H9 (cell line): ENCODE data around the gene SLC17A5. TPM values are rescaled to one million over a fixed set of nuclear protein-coding genes. Genes with fewer than 3 reads are reported as not detected.

ENCODE experiments used
- DNase-seq: peaks from one replicate; pipeline ENCODE4 v3.0.0-alpha.2; 2017
- H2AFZ ChIP-seq: one replicate; pipeline ENCODE4 v1.6.1; 2013; ENCODE audit warnings: mild to moderate bottlenecking, low read length, control low read depth, moderate library complexity
- H2AK5ac ChIP-seq: 2 replicates; pipeline ENCODE4 v1.6.1; 2013; ENCODE audit warnings: low read length, control low read depth, mixed read lengths; ENCODE audit not compliant: insufficient read length
- H2BK120ac ChIP-seq: one replicate; pipeline ENCODE4 v1.6.1; 2013; ENCODE audit warnings: low read depth, mild to moderate bottlenecking, low read length, control low read depth, inconsistent platforms; ENCODE audit not compliant: poor library complexity, severe bottlenecking
- H2BK12ac ChIP-seq: 2 replicates; pipeline ENCODE4 v1.6.1; 2013; ENCODE audit warnings: low read length, control low read depth, mixed read lengths, low read depth; ENCODE audit not compliant: insufficient read length
- H2BK15ac ChIP-seq: 2 replicates; pipeline ENCODE4 v1.6.1; 2013; ENCODE audit warnings: low read depth, low read length, control low read depth
- H2BK20ac ChIP-seq: one replicate; pipeline ENCODE4 v1.6.1; 2013; ENCODE audit warnings: low read depth, mild to moderate bottlenecking, low read length, control low read depth, inconsistent platforms; ENCODE audit not compliant: poor library complexity, severe bottlenecking
- H2BK5ac ChIP-seq: 2 replicates; pipeline ENCODE4 v1.6.1; 2013; ENCODE audit warnings: low read length, control low read depth, mixed read lengths; ENCODE audit not compliant: insufficient read length
- H3K14ac ChIP-seq: 2 replicates; pipeline ENCODE4 v1.6.1; 2013; ENCODE audit warnings: low read length, control low read depth; ENCODE audit not compliant: insufficient read depth
- H3K18ac ChIP-seq: 2 replicates; pipeline ENCODE4 v1.6.1; 2013; ENCODE audit warnings: low read depth, mild to moderate bottlenecking, mixed read lengths, low read length, control low read depth; ENCODE audit not compliant: insufficient read length
- H3K23ac ChIP-seq: 2 replicates; pipeline ENCODE4 v1.6.1; 2013; ENCODE audit warnings: low read length, control low read depth, mixed read lengths, low read depth; ENCODE audit not compliant: insufficient read length
- H3K23me2 ChIP-seq: 2 replicates; pipeline ENCODE4 v1.6.1; 2013; ENCODE audit warnings: low read depth, mild to moderate bottlenecking, mixed read lengths, low read length, control low read depth; ENCODE audit not compliant: insufficient read length, poor library complexity, severe bottlenecking
- H3K27ac ChIP-seq: 2 replicates; pipeline ENCODE4 v1.5.1; 2013; ENCODE audit warnings: low read length, control low read depth, mixed read lengths, low read depth; ENCODE audit not compliant: insufficient read length
- H3K27me3 ChIP-seq: 2 replicates; pipeline ENCODE4 v1.6.1; 2013; ENCODE audit warnings: low read length, control low read depth, inconsistent platforms; ENCODE audit not compliant: insufficient read depth
- H3K4ac ChIP-seq: 2 replicates; pipeline ENCODE4 v1.6.1; 2013; ENCODE audit warnings: low read depth, mild to moderate bottlenecking, control low read depth, inconsistent platforms, low read length, moderate library complexity
- H3K4me1 ChIP-seq: 2 replicates; pipeline ENCODE4 v1.6.1; 2013; ENCODE audit warnings: low read length, control low read depth, inconsistent platforms; ENCODE audit not compliant: insufficient read depth
- H3K4me2 ChIP-seq: 2 replicates; pipeline ENCODE4 v1.6.1; 2013; ENCODE audit warnings: low read length, control low read depth, mixed read lengths; ENCODE audit not compliant: insufficient read length, insufficient read depth
- H3K56ac ChIP-seq: 2 replicates; pipeline ENCODE4 v1.6.1; 2013; ENCODE audit warnings: low read depth, mild to moderate bottlenecking, mixed read lengths, low read length, control low read depth; ENCODE audit not compliant: insufficient read length
- H3K79me1 ChIP-seq: 2 replicates; pipeline ENCODE4 v1.6.1; 2013; ENCODE audit warnings: low read depth, mild to moderate bottlenecking, moderate library complexity, low read length, control low read depth, inconsistent platforms; ENCODE audit not compliant: insufficient read depth, poor library complexity, severe bottlenecking
- H3K79me2 ChIP-seq: 2 replicates; pipeline ENCODE4 v1.6.1; 2013; ENCODE audit warnings: low read length, control low read depth, inconsistent platforms; ENCODE audit not compliant: insufficient read depth
- H3K9ac ChIP-seq: 2 replicates; pipeline ENCODE4 v1.6.1; 2013; ENCODE audit warnings: low read length, control low read depth, mixed read lengths; ENCODE audit not compliant: insufficient read length; ENCODE audit errors: extremely low read depth
- H3K9me3 ChIP-seq: one replicate; pipeline ENCODE4 v1.6.1; 2013; ENCODE audit warnings: low read depth, low read length, inconsistent platforms; ENCODE audit not compliant: control insufficient read depth
- H3T11ph ChIP-seq: one replicate; pipeline ENCODE4 v1.6.1; 2013; ENCODE audit warnings: mild to moderate bottlenecking, low read length, control low read depth, inconsistent platforms
- H4K20me1 ChIP-seq: one replicate; pipeline ENCODE4 v1.6.1; 2013; ENCODE audit not compliant: control insufficient read depth, insufficient read length, insufficient read depth
- H4K5ac ChIP-seq: 2 replicates; pipeline ENCODE4 v1.6.1; 2013; ENCODE audit warnings: low read depth, mild to moderate bottlenecking, mixed read lengths, low read length, control low read depth; ENCODE audit not compliant: insufficient read length
- H4K8ac ChIP-seq: replicated peaks from 2 replicates; pipeline ENCODE4 v1.6.1; 2013; ENCODE audit warnings: low read length, control low read depth, mixed read lengths, low read depth; ENCODE audit not compliant: insufficient read length
- H4K91ac ChIP-seq: 2 replicates; pipeline ENCODE4 v1.6.1; 2013; ENCODE audit warnings: low read depth, mild to moderate bottlenecking, moderate library complexity, mixed read lengths, low read length, control low read depth; ENCODE audit not compliant: insufficient read length
- H3K27ac Mint-ChIP-seq, 3 experiments: 2 replicates in 2 of 3; 3 replicates in 1 of 3; pipeline ENCODE4 v1.8.0; 2020 to 2021; ENCODE audit warnings: mixed read lengths in 3 of 3, mild to moderate bottlenecking in 1 of 3, moderate library complexity in 1 of 3
- H3K27me3 Mint-ChIP-seq: 2 replicates; pipeline ENCODE4 v1.8.0; 2021; ENCODE audit warnings: low read depth, mild to moderate bottlenecking, moderate library complexity, mixed read lengths
- H3K36me3 Mint-ChIP-seq, 3 experiments: 2 replicates in 2 of 3; 3 replicates in 1 of 3; pipeline ENCODE4 v1.8.0; 2020 to 2021; ENCODE audit warnings: low read depth in 3 of 3, mixed read lengths in 3 of 3; ENCODE audit not compliant: insufficient read depth in 1 of 3
- H3K4me1 Mint-ChIP-seq, 2 experiments: 2 replicates each; pipeline ENCODE4 v1.8.0; 2020; ENCODE audit warnings: mixed read lengths in 2 of 2
- H3K4me3 Mint-ChIP-seq, 2 experiments: 2 replicates in 1 of 2; 3 replicates in 1 of 2; pipeline ENCODE4 v1.8.0; 2020 to 2021; ENCODE audit warnings: mild to moderate bottlenecking in 2 of 2, mixed read lengths in 2 of 2, moderate library complexity in 1 of 2
- H3K9me3 Mint-ChIP-seq, 2 experiments: 2 replicates in 1 of 2; 3 replicates in 1 of 2; pipeline ENCODE4 v1.8.0; 2020; ENCODE audit warnings: mild to moderate bottlenecking in 2 of 2, mixed read lengths in 2 of 2, moderate library complexity in 1 of 2
- WGBS: extraction: QIAGEN DNeasy Blood & Tissue Kit; methylation state at CpG from one replicate; pipeline ENCODE4 v1.1.7; 2013; ENCODE audit warnings: missing lambda C conversion rate, low lambda C conversion rate, mixed read lengths; ENCODE audit not compliant: insufficient read length; ENCODE audit errors: extremely low coverage; 5-methylcytosine and 5-hydroxymethylcytosine counted together
- total RNA-seq: library from RNA; stranded (reverse); gene quantifications from 2 replicates; pipeline ENCODE4 v1.2.1, GENCODE V29; 2021
- TF ChIP-seq, protein P1 (sequence below): fragments of 200-600 bp; sonication (generic); conservative IDR thresholded peaks from 3 replicates; pipeline ENCODE4 v1.8.0; 2021; ENCODE audit warnings: antibody characterized with exemption, mild to moderate bottlenecking

SLC17A5 gene
- total RNA-seq, 1 experiment from 2014 or later = 8.9 TPM

DNA sequence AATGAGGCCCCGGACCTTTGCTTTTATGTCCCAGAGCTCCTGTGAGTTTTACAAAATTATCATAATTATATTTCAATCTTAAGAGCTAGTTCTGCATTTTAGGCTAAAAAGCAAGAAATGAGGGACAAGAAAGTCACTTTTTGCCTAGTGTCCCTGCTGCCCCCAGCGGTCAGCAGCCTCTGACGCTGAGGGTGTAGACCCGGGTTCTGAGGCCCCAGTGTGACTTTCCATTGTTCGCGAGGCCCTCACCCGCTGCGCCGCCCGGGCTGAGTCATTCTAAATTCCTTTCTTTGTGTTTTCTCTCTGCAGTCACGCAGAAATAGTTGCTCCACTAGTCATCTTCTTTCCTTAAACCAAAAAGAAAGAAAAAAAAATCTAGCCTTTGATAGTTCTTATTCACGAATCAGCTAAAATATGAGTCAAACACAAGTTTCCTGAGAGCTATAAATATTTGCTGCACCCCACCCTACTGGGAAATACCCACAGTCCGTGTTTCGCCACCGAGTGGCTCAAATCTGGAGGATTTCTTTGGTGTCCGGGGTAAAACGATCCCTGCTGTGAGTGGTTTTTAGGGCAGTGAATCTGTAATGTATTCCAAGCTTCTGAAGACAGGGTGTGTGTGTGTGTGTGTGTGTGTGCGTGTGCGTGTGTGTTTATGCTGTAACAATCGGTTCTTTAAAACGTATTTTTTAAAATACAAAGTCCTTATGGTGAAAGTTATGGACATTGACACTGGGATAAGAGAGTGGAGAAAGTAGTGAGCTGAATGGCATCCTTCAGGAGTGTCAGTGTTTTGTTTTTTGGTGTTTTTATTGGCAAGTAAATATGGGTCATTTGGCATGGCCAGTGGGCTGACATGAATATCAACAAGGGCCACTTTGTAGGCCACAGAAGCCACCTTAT, 73.3 kb downstream of the SLC17A5 start:
- Histone ChIP-seq H3K18ac (peak overlapping the region; percentile 88), H3T11ph (peak overlapping the region; percentile 96), H2BK5ac (peak overlapping the region; percentile 90), H3K79me2 (no peaks in the 10 kb centered on the region), H3K4ac (no peak overlapping the region; the same call in 1 of the 2 replicates), H3K9me3 (no peaks in the 10 kb centered on the region), H2BK20ac (peak overlapping the region; percentile 94), H2BK120ac (peak overlapping the region; percentile 83), H3K27ac (peak overlapping the region; percentile 98), H3K9ac (peak overlapping the region; percentile 73), H3K4me2 (peak overlapping the region; percentile 35), H4K8ac (no peak overlapping the region), H3K4me1 (peaks cover 11% of the 10 kb centered on the region; the same call in 1 of the 2 replicates), H3K56ac (no peak overlapping the region), H4K20me1 (no peaks in the 10 kb centered on the region), H2BK15ac (no peak overlapping the region), H3K27me3 (no peaks in the 10 kb centered on the region), H3K23me2 (peaks cover 2% of the 10 kb centered on the region), H3K23ac (no peak overlapping the region), H3K79me1 (no peaks in the 10 kb centered on the region), H2AK5ac (peak overlapping the region; percentile 51), H3K14ac (peak overlapping the region; percentile 79; the same call in 1 of the 2 replicates), H4K91ac (no peak overlapping the region), H2AFZ (no peak overlapping the region), H2BK12ac (peak overlapping the region; percentile 88), H4K5ac (peak overlapping the region; percentile 19)
- no CpG with 5 or more reads among the region's 21 CpGs for WGBS
- DNase-seq = peak; percentile 97
- Mint-ChIP-seq H3K27me3 (no peaks in the 10 kb centered on the region), H3K27ac (peak overlapping the region; percentile 97 to 100 (median 99)), H3K4me3 (peak overlapping the region; percentile 25 to 50), H3K4me1 (peaks cover 44 to 46% of the 10 kb centered on the region in 2 experiments), H3K36me3 (peaks cover 4 to 18% (median 8%) of the 10 kb centered on the region in 3 experiments; a peak in 4 of 7 replicates), H3K9me3 (peaks cover 6% of the 10 kb centered on the region in 2 experiments; a peak in 4 of 5 replicates)
- TF ChIP-seq, protein P1, sequence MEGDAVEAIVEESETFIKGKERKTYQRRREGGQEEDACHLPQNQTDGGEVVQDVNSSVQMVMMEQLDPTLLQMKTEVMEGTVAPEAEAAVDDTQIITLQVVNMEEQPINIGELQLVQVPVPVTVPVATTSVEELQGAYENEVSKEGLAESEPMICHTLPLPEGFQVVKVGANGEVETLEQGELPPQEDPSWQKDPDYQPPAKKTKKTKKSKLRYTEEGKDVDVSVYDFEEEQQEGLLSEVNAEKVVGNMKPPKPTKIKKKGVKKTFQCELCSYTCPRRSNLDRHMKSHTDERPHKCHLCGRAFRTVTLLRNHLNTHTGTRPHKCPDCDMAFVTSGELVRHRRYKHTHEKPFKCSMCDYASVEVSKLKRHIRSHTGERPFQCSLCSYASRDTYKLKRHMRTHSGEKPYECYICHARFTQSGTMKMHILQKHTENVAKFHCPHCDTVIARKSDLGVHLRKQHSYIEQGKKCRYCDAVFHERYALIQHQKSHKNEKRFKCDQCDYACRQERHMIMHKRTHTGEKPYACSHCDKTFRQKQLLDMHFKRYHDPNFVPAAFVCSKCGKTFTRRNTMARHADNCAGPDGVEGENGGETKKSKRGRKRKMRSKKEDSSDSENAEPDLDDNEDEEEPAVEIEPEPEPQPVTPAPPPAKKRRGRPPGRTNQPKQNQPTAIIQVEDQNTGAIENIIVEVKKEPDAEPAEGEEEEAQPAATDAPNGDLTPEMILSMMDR = peak; percentile 74
